Cardiac septum (tissue), 1 donor: ENCODE results near the gene CYP46A1. TPM values are rescaled to one million over a fixed set of nuclear protein-coding genes. Genes with fewer than 3 reads are reported as not detected.
A peak's percentile ranks its signal among the peaks of the same experiment; 100 is the strongest.

Experiments used
- DNase-seq: peaks from one replicate; pipeline ENCODE4 v3.0.0-alpha.2; 2020; ENCODE audit warnings: low spot score
- intact Hi-C: fragments of 100-400 bp; cut with DNase I; formaldehyde crosslinking; loops from one replicate; pipeline ENCODE4 v1.14.0; 2022
- total RNA-seq: library from RNA; stranded (reverse); fragmentation: NEBNext Ultra II Directional; extraction: Animal tissue kit (Norgen Biotek cat#: 25700); gene quantifications from one replicate; pipeline ENCODE4 v1.2.1, GENCODE V29; 2021
- donor health status: DM: no; HTN: no; CAD: no.

The CYP46A1 gene
- total RNA-seq, 1 donor from 2014 or later, result 5.5 TPM

DNA sequence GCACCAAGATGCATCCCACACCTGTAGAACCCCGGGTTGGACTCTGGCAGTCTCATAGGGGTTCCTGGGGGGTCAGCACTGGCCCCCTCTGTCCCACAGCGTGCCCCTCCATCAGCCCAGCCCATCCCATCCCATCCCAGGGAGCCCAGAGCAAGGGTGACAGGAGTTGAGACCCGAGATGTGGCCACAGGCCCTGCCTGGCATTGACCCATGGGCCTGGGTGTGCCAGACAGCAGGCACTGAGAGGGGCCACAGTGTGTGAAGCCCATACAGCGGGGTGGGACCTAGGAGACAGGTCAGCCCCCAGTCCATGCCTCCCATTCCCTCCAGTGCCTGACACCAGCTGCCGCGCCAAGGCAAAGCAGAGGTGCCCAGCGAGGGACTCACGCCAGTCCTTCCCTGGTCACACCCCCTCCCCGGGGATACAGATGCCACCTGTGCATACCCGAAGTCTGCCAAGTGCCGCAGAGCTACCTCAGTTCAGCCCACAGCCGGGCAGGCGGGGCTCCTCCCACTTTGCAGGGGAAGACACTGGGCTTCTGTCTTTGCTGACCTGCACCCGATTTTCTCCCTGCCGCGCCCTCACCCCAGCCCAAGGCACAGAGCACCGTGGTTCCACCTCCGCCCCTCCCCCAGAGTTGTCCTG, 50.4 kb downstream of the CYP46A1 start:
- intact Hi-C loops, result loop anchor here (5.0 kb wide), 1 partner anchor 52 kb away; the partner anchor contains the start of gene CYP46A1
- DNase-seq, result peak; percentile 70

GRCh38 chr14:99735189-99736135, 51.4 kb downstream of the CYP46A1 start:
- intact Hi-C loops, result no loop called here
- DNase-seq, result peak; percentile 73

DNA sequence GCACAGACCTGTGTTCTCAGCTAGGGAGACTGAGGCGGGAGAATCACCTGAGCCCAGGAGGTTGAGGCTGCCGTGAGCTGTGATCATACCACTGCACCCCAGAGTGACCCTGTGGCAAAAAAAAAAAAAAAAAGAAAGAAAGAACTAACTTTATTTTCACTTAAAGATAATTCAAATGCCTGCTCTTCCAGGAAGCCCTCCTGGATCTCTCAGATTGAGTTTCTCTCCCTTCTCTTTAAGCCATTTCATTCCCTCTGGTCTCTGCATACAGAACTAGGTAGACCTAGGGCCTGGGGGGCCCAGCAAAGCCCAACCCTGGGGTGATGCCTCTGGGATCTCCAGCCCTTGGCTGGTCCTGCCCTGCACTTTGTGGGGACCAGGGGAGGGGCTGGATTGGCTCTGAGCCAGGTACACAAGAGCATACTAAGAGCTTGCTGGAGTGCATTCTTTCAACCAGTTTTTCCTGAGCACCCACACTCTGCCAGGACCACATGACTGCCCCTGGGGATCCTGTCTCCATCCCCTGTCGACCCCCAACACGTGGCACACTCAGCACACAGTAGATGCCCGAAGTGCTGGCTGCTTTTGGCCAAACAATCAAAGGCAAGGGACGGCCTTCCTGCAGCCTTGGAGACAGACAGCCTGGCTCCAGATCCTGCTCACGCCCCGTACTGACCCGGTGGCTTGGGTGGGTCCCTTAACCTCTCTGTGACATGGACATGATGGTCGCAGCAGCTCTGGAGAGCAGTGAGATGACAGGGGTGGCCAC, 52.7 kb downstream of the CYP46A1 start:
- no peak for DNase-seq
- intact Hi-C loops, result no loop called here

- intact Hi-C loops, result no loop called here
- DNase-seq, result peak; percentile 87
These were observed 53.4 kb downstream of the CYP46A1 start for GRCh38 chr14:99737451-99737951.

- no peak for DNase-seq
- intact Hi-C loops, result loop anchor here (2.0 kb wide), 1 partner anchor 55 kb away; the partner anchor contains the start of gene EML1
These were observed 54.0 kb downstream of the CYP46A1 start for GRCh38 chr14:99737956-99738667.

DNA sequence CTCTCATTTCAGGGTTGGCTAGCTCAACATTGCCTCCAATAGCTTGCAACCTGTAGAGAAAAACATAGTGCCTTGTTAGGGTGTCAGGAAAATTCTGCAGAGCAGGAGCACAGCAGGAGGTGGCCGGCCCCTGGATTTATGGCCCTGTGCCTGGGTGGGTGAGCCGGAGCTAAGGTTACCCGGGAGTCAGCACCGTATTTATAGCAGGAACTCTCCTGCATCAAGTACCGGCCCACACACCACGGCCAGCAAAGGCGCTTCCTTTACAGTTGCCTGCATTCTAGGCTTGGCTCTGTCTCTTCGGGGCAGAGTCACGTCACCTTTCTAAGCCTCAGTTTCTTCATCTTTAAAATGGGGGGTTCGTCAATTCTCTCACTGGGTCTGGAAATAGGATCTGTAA, 56.3 kb downstream of the CYP46A1 start:
- intact Hi-C loops, result no loop called here
- DNase-seq, result no peak

DNA sequence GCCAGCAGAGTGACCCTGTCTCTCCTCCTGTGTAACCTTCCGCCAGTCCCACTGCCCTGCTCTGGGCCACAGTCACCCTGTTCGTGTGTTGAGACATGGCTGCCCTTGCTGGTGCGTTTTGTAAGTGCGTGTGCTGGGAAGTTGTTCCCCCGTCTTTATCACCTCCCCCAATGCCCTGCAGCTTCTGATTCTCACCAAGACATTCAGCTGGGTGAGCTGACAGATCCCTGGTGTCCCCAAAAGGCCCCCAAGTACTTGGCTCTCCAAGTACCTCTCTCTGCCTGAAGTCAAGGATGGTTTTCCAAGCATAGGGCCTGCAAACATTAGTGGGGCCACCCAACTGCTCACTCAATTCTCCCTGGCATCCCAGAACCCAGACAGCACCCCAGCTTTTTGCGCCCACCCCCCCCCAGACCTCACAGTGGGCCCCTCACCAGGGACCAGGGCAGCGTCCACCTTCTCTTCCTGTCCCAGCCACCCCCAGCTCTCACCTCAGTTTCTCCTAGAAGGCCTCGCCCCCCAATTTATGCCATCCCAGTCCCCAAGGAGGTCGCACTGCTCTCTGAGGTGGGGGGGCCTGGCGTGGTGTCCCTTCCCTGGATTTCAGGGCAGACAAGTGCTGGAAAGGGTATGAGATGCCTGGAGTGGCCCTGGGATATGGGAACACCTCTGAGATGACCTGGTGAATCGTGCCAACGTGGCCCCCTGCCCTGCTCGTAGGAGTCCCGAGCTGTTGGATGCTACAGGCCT, 57.3 kb downstream of the CYP46A1 start:
- intact Hi-C loops, result no loop called here
- DNase-seq, result no peak

DNA sequence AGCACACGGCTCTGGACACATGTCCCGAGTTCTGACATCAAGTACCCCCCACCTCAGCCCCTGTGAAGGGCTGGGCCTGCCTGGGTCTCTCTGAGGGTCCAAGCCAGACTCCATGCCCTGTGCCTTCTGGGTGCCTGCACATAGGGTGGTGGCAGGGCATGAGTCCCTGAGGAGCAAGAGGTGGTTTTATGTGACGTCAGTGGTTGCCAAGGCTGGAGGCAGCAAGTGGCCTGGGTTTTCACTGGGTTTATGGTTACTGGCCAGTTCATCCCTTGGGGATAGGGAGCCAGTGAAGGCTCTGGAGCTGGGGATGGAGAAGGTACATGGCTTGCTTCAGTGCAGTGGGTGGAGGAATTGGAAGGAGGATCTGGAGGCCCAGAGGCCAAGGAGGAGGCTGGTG, 58.0 kb downstream of the CYP46A1 start:
- DNase-seq, result no peak

GRCh38 chr14:99742509-99743487, 58.7 kb downstream of the CYP46A1 start:
- intact Hi-C loops, result no loop called here
- no peak for DNase-seq

More for the DNA sequence above, 58.0 kb downstream of the CYP46A1 start:
- intact Hi-C loops, result no loop called here

- no peak for DNase-seq
- intact Hi-C loops, result no loop called here
These were observed 60.2 kb downstream of the CYP46A1 start for GRCh38 chr14:99744199-99744872.

- intact Hi-C loops, result no loop called here
These were observed 60.8 kb downstream of the CYP46A1 start for GRCh38 chr14:99744873-99745224.

DNA sequence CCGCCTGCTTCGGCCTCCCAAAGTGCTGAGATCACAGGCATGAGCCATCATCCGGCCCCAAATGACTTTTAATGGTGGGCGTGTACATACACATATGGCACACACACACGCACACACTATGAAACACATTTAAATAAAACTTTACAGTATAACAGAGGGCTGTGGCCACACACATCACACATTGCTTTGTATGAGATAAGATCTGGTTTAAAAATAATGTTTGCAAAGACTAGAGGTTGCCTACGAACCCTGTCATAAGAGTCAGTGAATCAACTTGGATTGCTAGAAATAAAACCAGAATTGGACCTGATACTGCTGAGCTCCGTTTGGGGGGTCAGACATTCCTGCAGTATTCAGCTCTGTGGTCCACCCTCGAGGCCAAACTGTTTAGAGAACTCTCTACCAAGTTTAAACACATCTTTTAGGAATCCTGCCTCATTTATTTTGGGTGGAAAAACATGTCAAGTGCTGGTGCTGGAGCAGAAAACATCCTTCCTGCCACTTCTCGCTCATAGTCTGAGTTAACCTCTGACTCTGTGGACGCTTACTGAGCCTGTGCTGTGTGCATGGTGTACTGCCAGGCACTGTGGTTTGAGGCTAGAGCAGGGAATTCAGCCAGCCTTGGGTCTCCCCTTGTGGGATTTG, 61.3 kb downstream of the CYP46A1 start:
- intact Hi-C loops, result no loop called here
- DNase-seq, result no peak

More at GRCh38 chr14:99744873-99745224, 60.8 kb downstream of the CYP46A1 start:
- DNase-seq, result no peak

GRCh38 chr14:99747167-99747566, 63.1 kb downstream of the CYP46A1 start:
- intact Hi-C loops, result no loop called here
- DNase-seq, result no peak

- no peak for DNase-seq
- intact Hi-C loops, result no loop called here
These were observed 63.7 kb downstream of the CYP46A1 start for GRCh38 chr14:99747582-99748330.

DNA sequence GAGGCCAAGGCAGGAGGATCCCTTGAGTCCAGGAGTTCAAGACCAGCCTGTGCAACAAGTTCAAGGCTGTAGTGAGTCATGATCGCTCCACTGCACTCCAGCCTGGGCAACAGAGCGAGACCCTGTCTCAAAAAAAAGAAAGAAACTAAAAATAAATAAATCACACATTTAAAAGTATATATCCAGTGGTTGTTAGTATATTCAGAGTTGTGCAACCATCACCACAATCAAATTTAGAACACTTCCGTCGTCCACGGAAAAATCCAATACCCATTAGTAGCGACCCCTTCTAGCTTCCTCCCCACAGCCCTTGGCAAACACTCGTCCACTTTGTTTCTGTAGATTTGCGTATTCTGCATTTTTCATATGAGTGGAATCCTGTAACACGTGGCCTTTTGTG, 64.4 kb downstream of the CYP46A1 start:
- intact Hi-C loops, result no loop called here
- no peak for DNase-seq

GRCh38 chr14:99749142-99749541, 65.0 kb downstream of the CYP46A1 start:
- no peak for DNase-seq
- intact Hi-C loops, result no loop called here
